ENCODE results near the gene BBC3.
"Not testable (repeated sequence)": the region's sequence is repeated elsewhere in the genome, so short reads cannot be mapped to it uniquely, and the experiment has no call there.

BBC3 gene

DNA sequence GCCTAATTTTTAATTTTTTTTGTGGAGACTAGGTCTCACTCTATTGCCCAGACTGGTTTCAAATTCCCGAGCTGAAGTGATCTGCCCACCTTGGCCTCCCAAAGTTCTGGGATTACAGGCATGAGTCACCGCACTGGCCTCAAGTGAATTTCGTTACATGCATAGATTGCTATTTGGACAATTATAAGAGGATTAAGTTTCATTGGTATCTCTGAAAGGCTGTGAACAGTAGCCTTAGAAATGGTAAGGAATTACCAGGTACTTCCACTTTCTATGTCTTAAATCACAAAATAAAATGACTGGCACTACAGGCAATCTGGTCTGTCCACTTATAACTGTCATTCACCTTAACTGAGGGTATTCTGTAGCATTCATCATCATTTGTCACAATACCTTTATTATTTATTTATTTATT is 22.5 kb upstream of the BBC3 start:
- Histone ChIP-seq H2AFZ (ENCODE audit: low read depth, low read length, severe bottlenecking) (no peak overlapping the region), H3K4me3 (ENCODE audit: insufficient read depth, low read length, poor library complexity, severe bottlenecking) (no peak overlapping the region), H3K27ac (ENCODE audit: low read depth, low read length) (no peak overlapping the region), H3K9ac (ENCODE audit: low read length) (no peak overlapping the region), H3K9me3 (ENCODE audit: insufficient read depth, low read length) (no peaks in the 10 kb centered on the region), H3F3A (ENCODE audit: insufficient read depth) (peaks cover 6% of the 10 kb centered on the region), H3K36me3 (ENCODE audit: low read length) (no peaks in the 10 kb centered on the region), H4K20me1 (ENCODE audit: low read depth, low read length) (no peaks in the 10 kb centered on the region; the same call in 1 of the 2 replicates), H3K27me3 (ENCODE audit: low read length) (no peaks in the 10 kb centered on the region), H3K79me2 (ENCODE audit: insufficient read depth, low read length) (no peaks in the 10 kb centered on the region), H3K4me2 (ENCODE audit: low read depth, low read length, poor library complexity, severe bottlenecking) (no peak overlapping the region), H3K9me2 (replicated peaks; ENCODE audit: insufficient read depth, low read length) (no peaks in the 10 kb centered on the region)
- TF ChIP-seq EZH2phosphoT487 (conservative IDR thresholded peaks at IDR 0.05; ENCODE audit: low read length), result no peak
- no peak for TF ChIP-seq CTCF (IDR thresholded peaks at IDR 0.05; ENCODE audit: insufficient read depth, low read length, poor library complexity, severe bottlenecking)

DNA sequence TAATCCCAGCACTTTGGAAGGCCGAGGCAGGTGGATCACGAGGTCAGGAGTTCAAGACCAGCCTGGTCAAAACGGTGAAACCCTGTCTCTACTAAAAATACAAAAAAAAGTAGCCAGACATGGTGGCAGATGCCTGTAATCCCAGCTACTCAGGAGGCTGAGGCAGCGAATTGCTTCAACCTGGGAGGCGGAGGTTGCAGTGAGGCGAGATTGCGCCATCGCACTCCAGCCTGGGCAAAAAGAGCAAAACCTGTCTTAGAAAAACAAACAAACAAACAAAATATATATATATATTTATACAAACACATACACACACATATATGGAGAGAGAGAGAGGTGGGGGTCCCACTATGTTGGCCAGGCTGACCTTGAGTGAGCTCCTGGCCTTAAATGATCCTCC is 22.0 kb upstream of the BBC3 start:
- H3K36me3 ChIP-seq (ENCODE audit: low read length); H3F3A ChIP-seq (ENCODE audit: insufficient read depth); H3K9me3 ChIP-seq (ENCODE audit: insufficient read depth, low read length); H3K27ac ChIP-seq (ENCODE audit: low read depth, low read length); H3K9me2 ChIP-seq (replicated peaks; ENCODE audit: insufficient read depth, low read length); H3K4me3 ChIP-seq (ENCODE audit: insufficient read depth, low read length, poor library complexity, severe bottlenecking); H3K79me2 ChIP-seq (ENCODE audit: insufficient read depth, low read length); H2AFZ ChIP-seq (ENCODE audit: low read depth, low read length, severe bottlenecking); H3K4me2 ChIP-seq (ENCODE audit: low read depth, low read length, poor library complexity, severe bottlenecking); H4K20me1 ChIP-seq (ENCODE audit: low read depth, low read length); H3K9ac ChIP-seq (ENCODE audit: low read length); H3K27me3 ChIP-seq (ENCODE audit: low read length): not testable (repeated sequence)

- no peak overlapping the region for H3K27ac ChIP-seq (ENCODE audit: low read depth, low read length)
- H3K36me3 ChIP-seq (ENCODE audit: low read length), result no peaks in the 10 kb centered on the region
- no peaks in the 10 kb centered on the region for H3K27me3 ChIP-seq (ENCODE audit: low read length)
- H3K79me2 ChIP-seq (ENCODE audit: insufficient read depth, low read length), result no peaks in the 10 kb centered on the region
- H3K4me2 ChIP-seq (ENCODE audit: low read depth, low read length, poor library complexity, severe bottlenecking), result no peak overlapping the region
- H3K9me3 ChIP-seq (ENCODE audit: insufficient read depth, low read length), result no peaks in the 10 kb centered on the region
- H2AFZ ChIP-seq (ENCODE audit: low read depth, low read length, severe bottlenecking), result no peak overlapping the region
- H4K20me1 ChIP-seq (ENCODE audit: low read depth, low read length), result no peaks in the 10 kb centered on the region
- TF ChIP-seq CTCF (IDR thresholded peaks at IDR 0.05; ENCODE audit: insufficient read depth, low read length, poor library complexity, severe bottlenecking), result peak; percentile 83
- no peak for TF ChIP-seq EZH2phosphoT487 (conservative IDR thresholded peaks at IDR 0.05; ENCODE audit: low read length)
- H3K9ac ChIP-seq (ENCODE audit: low read length), result no peak overlapping the region
- H3K4me3 ChIP-seq (ENCODE audit: insufficient read depth, low read length, poor library complexity, severe bottlenecking), result no peak overlapping the region
- H3F3A ChIP-seq (ENCODE audit: insufficient read depth), result peaks cover 13% of the 10 kb centered on the region
- no peaks in the 10 kb centered on the region for H3K9me2 ChIP-seq (replicated peaks; ENCODE audit: insufficient read depth, low read length)
Measured at GRCh38 chr19:47247308-47247990, 16.4 kb upstream of the BBC3 start.

- H3K27ac ChIP-seq (ENCODE audit: low read depth, low read length), result peak overlapping the region; percentile 24; the same call in 1 of the 2 replicates
- H3K9ac ChIP-seq (ENCODE audit: low read length), result peak overlapping the region; percentile 69
- peak overlapping the region; percentile 71 for H3K4me2 ChIP-seq (ENCODE audit: low read depth, low read length, poor library complexity, severe bottlenecking)
- H3K79me2 ChIP-seq (ENCODE audit: insufficient read depth, low read length), result no peaks in the 10 kb centered on the region
- no peaks in the 10 kb centered on the region for H3K36me3 ChIP-seq (ENCODE audit: low read length)
- H3K27me3 ChIP-seq (ENCODE audit: low read length), result no peaks in the 10 kb centered on the region
- no peaks in the 10 kb centered on the region for H3K9me2 ChIP-seq (replicated peaks; ENCODE audit: insufficient read depth, low read length)
- TF ChIP-seq EZH2phosphoT487 (conservative IDR thresholded peaks at IDR 0.05; ENCODE audit: low read length) (0 out of 2 replicates have a peak, but pooled peaks have one; percentile 16), CTCF (IDR thresholded peaks at IDR 0.05; ENCODE audit: insufficient read depth, low read length, poor library complexity, severe bottlenecking) (peak; percentile 96)
- H3F3A ChIP-seq (ENCODE audit: insufficient read depth), result peaks cover 19% of the 10 kb centered on the region
- peak overlapping the region; percentile 78 for H2AFZ ChIP-seq (ENCODE audit: low read depth, low read length, severe bottlenecking)
- H3K4me3 ChIP-seq (ENCODE audit: insufficient read depth, low read length, poor library complexity, severe bottlenecking), result peak overlapping the region; percentile 49
- no peaks in the 10 kb centered on the region for H3K9me3 ChIP-seq (ENCODE audit: insufficient read depth, low read length)
- no peaks in the 10 kb centered on the region for H4K20me1 ChIP-seq (ENCODE audit: low read depth, low read length)
Measured at GRCh38 chr19:47243776-47244547, 13.0 kb upstream of the BBC3 start.

All from SU-DHL-6 (cell line).